ENCODE results near the gene LGI4.
"Not testable (repeated sequence)": the region's sequence is repeated elsewhere in the genome, so short reads cannot be mapped to it uniquely, and the experiment has no call there.

Gene LGI4

DNA sequence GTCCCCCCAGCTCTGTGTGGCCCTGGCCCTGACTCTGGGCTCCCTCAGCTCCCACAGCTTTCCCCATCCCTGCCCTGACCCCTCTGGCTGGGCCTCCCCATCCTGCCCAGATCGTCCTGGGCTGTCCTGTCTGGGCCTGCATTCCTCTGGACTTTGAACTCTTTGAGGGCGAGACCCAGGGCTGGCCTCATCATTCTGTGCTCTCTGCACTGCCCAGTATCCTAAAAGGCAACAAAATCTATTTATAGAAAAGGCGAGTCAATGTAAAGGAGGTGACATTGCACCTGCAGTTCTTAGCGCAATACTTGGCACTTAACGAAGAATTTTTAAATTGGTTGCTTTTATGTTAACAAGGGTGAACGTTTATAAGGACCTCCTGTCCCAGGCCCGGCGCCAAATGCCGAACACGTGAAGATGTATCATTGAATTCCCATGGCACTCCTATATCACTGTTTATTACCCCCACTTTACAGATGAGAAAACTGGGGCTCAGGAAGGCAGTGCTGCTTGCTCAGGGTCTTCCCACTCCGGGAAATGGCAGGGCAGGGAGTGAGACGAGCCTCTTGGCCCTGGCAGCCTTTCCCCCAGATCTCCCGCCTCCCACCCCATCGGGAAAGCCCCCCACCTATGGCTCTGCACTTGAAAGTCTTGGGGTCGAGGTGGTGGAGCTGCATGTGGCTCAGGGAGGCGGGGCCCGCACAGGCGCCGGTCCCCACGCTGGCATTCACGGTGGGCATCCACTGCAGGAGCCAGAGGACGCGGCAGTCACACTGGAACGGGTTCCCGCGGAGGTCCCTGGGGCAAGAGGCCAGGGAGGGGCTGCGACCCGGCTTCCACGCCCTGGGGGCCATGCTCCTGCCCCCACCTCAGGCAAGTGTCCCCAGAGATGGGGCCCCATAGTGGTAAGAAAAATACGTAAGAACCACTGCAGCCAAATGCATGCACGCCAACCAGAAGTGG is 3.8 kb downstream of the LGI4 start:
- Histone ChIP-seq H3K9ac (ENCODE audit: low read length) (no peak overlapping the region), H3K4me1 (ENCODE audit: control insufficient read depth, low read depth, low read length) (no peaks in the 10 kb centered on the region), H3K4me2 (ENCODE audit: low read length) (no peak overlapping the region), H2AK5ac (ENCODE audit: low read length) (no peak overlapping the region), H3K56ac (ENCODE audit: low read length) (no peak overlapping the region), H3K36me3 (ENCODE audit: control insufficient read depth, insufficient read depth, low read length) (no peaks in the 10 kb centered on the region), H3K23ac (ENCODE audit: low read length) (no peak overlapping the region), H2BK5ac (ENCODE audit: low read length) (no peak overlapping the region), H4K5ac (ENCODE audit: low read length) (no peak overlapping the region), H3K27ac (ENCODE audit: low read depth, low read length) (no peak overlapping the region), H3K4me3 (ENCODE audit: low read length) (no peak overlapping the region), H2BK15ac (replicated peaks; ENCODE audit: low read depth) (no peak overlapping the region), H2BK120ac (ENCODE audit: low read depth, low read length) (no peak overlapping the region), H4K8ac (ENCODE audit: low read depth, low read length) (no peak overlapping the region), H3K4ac (ENCODE audit: low read depth, low read length) (no peak overlapping the region), H3K79me2 (ENCODE audit: control insufficient read depth, insufficient read depth, low read length) (no peaks in the 10 kb centered on the region), H3K79me1 (ENCODE audit: low read length) (no peaks in the 10 kb centered on the region), H3K18ac (ENCODE audit: low read length) (no peak overlapping the region), H3K27me3 (ENCODE audit: insufficient read depth, low read length, poor library complexity) (no peaks in the 10 kb centered on the region)
- DNase-seq: no peak
- no CpG with 5 or more reads among the region's 31 CpGs for WGBS (ENCODE audit: extremely low coverage, insufficient coverage, low lambda C conversion rate)

GRCh38 chr19:35129724-35130274 is 5.1 kb downstream of the LGI4 start:
- not testable (repeated sequence) for H3K79me1 ChIP-seq (ENCODE audit: low read length); H3K27me3 ChIP-seq (ENCODE audit: insufficient read depth, low read length, poor library complexity); H4K5ac ChIP-seq (ENCODE audit: low read length); H2BK5ac ChIP-seq (ENCODE audit: low read length); H3K4me1 ChIP-seq (ENCODE audit: control insufficient read depth, low read depth, low read length); H3K36me3 ChIP-seq (ENCODE audit: control insufficient read depth, insufficient read depth, low read length); H3K4me2 ChIP-seq (ENCODE audit: low read length); H3K79me2 ChIP-seq (ENCODE audit: control insufficient read depth, insufficient read depth, low read length); H3K23ac ChIP-seq (ENCODE audit: low read length); H4K8ac ChIP-seq (ENCODE audit: low read depth, low read length); H3K4ac ChIP-seq (ENCODE audit: low read depth, low read length); DNase-seq; H3K27ac ChIP-seq (ENCODE audit: low read depth, low read length); H3K9ac ChIP-seq (ENCODE audit: low read length); H2BK15ac ChIP-seq (replicated peaks; ENCODE audit: low read depth); H3K4me3 ChIP-seq (ENCODE audit: low read length); H2BK120ac ChIP-seq (ENCODE audit: low read depth, low read length); H2AK5ac ChIP-seq (ENCODE audit: low read length); H3K56ac ChIP-seq (ENCODE audit: low read length); H3K18ac ChIP-seq (ENCODE audit: low read length)
- WGBS (ENCODE audit: extremely low coverage, insufficient coverage, low lambda C conversion rate): no CpG with 5 or more reads among the region's 14 CpGs

DNA sequence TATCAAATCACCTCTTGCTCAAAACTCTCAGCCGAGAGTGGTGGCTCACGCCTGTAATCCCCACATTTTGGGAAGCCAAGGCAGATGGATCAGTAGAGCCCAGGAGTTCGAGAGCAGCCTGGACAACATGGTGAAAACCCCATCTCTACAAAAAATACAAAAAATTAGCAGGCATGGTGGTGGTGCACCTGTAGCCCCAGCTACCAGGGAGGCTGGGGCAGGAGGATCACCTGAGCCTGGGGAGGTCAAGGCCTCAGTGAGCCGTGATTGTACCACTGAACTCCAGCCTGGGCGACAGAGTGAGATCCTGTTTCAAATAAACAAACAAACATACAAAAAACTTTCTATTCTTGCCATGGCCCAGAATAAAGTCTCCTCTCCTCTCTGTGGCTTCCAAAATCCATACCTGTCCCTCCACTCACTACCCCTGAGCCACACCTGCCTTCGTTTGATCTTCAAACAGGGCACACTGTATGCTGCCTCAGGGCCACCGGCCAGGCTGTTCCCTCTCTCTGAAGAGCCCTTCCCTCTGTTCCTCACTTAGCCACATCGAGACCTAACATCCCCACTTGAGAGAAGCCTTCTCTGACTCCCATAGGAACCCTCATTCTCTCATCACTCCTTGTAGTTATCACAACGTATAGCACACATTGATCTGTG is 6.3 kb downstream of the LGI4 start:
- H3K4me2 ChIP-seq (ENCODE audit: low read length): no peak overlapping the region
- H3K23ac ChIP-seq (ENCODE audit: low read length): no peak overlapping the region
- H3K56ac ChIP-seq (ENCODE audit: low read length): no peak overlapping the region
- no peaks in the 10 kb centered on the region for H3K27me3 ChIP-seq (ENCODE audit: insufficient read depth, low read length, poor library complexity)
- no peak overlapping the region for H3K4ac ChIP-seq (ENCODE audit: low read depth, low read length)
- no peak overlapping the region for H3K4me3 ChIP-seq (ENCODE audit: low read length)
- H3K79me1 ChIP-seq (ENCODE audit: low read length): no peaks in the 10 kb centered on the region
- H3K36me3 ChIP-seq (ENCODE audit: control insufficient read depth, insufficient read depth, low read length): no peaks in the 10 kb centered on the region
- DNase-seq: no peak
- no CpG with 5 or more reads among the region's 9 CpGs for WGBS (ENCODE audit: extremely low coverage, insufficient coverage, low lambda C conversion rate)
- no peak overlapping the region for H2AK5ac ChIP-seq (ENCODE audit: low read length)
- no peak overlapping the region for H2BK5ac ChIP-seq (ENCODE audit: low read length)
- no peak overlapping the region for H2BK120ac ChIP-seq (ENCODE audit: low read depth, low read length)
- H3K9ac ChIP-seq (ENCODE audit: low read length): no peak overlapping the region
- no peaks in the 10 kb centered on the region for H3K4me1 ChIP-seq (ENCODE audit: control insufficient read depth, low read depth, low read length)
- no peak overlapping the region for H3K18ac ChIP-seq (ENCODE audit: low read length)
- no peak overlapping the region for H3K27ac ChIP-seq (ENCODE audit: low read depth, low read length)
- no peaks in the 10 kb centered on the region for H3K79me2 ChIP-seq (ENCODE audit: control insufficient read depth, insufficient read depth, low read length)
- H4K5ac ChIP-seq (ENCODE audit: low read length): no peak overlapping the region
- no peak overlapping the region for H2BK15ac ChIP-seq (replicated peaks; ENCODE audit: low read depth)
- H4K8ac ChIP-seq (ENCODE audit: low read depth, low read length): no peak overlapping the region

- Histone ChIP-seq H3K4me2 (ENCODE audit: low read length) (no peak overlapping the region), H3K4me1 (ENCODE audit: control insufficient read depth, low read depth, low read length) (peaks cover 2% of the 10 kb centered on the region), H2BK15ac (replicated peaks; ENCODE audit: low read depth) (no peak overlapping the region), H3K36me3 (ENCODE audit: control insufficient read depth, insufficient read depth, low read length) (no peaks in the 10 kb centered on the region), H2BK5ac (ENCODE audit: low read length) (no peak overlapping the region), H3K9ac (ENCODE audit: low read length) (no peak overlapping the region), H3K23ac (ENCODE audit: low read length) (no peak overlapping the region), H3K56ac (ENCODE audit: low read length) (no peak overlapping the region), H3K4me3 (ENCODE audit: low read length) (no peak overlapping the region), H3K18ac (ENCODE audit: low read length) (no peak overlapping the region), H3K27me3 (ENCODE audit: insufficient read depth, low read length, poor library complexity) (no peaks in the 10 kb centered on the region), H3K4ac (ENCODE audit: low read depth, low read length) (no peak overlapping the region), H4K8ac (ENCODE audit: low read depth, low read length) (no peak overlapping the region), H4K5ac (ENCODE audit: low read length) (no peak overlapping the region), H2BK120ac (ENCODE audit: low read depth, low read length) (no peak overlapping the region), H3K27ac (ENCODE audit: low read depth, low read length) (no peak overlapping the region), H3K79me2 (ENCODE audit: control insufficient read depth, insufficient read depth, low read length) (no peaks in the 10 kb centered on the region), H2AK5ac (ENCODE audit: low read length) (no peak overlapping the region), H3K79me1 (ENCODE audit: low read length) (no peaks in the 10 kb centered on the region)
- no CpG with 5 or more reads among the region's 7 CpGs for WGBS (ENCODE audit: extremely low coverage, insufficient coverage, low lambda C conversion rate)
- DNase-seq: no peak
These were observed 7.0 kb downstream of the LGI4 start for GRCh38 chr19:35127871-35128270.

DNA sequence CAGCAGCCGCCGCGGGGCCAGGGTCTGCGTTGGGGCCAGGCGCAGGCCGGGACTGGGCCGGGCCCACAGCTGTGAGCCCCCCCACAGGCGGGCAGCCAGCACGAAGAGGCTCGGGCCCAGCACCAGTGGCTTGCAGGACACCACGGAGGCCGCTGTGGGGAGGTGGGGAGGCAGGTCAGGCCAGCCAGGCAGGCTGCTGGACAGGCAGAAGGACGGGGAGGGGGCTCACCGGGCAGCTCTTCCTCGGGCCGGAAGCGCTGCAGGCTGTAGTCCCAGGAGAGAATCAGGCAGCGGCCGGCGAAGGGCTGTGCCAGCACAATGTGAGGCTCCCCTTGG is 8.3 kb downstream of the LGI4 start:
- Histone ChIP-seq H3K27ac (ENCODE audit: low read depth, low read length) (no peak overlapping the region), H2BK15ac (replicated peaks; ENCODE audit: low read depth) (no peak overlapping the region), H3K9ac (ENCODE audit: low read length) (no peak overlapping the region), H3K4me2 (ENCODE audit: low read length) (no peak overlapping the region), H3K36me3 (ENCODE audit: control insufficient read depth, insufficient read depth, low read length) (no peaks in the 10 kb centered on the region), H3K23ac (ENCODE audit: low read length) (no peak overlapping the region), H3K4me3 (ENCODE audit: low read length) (no peak overlapping the region), H3K4ac (ENCODE audit: low read depth, low read length) (no peak overlapping the region), H2AK5ac (ENCODE audit: low read length) (no peak overlapping the region), H4K8ac (ENCODE audit: low read depth, low read length) (no peak overlapping the region), H3K56ac (ENCODE audit: low read length) (no peak overlapping the region), H3K4me1 (ENCODE audit: control insufficient read depth, low read depth, low read length) (peaks cover 3% of the 10 kb centered on the region), H3K18ac (ENCODE audit: low read length) (no peak overlapping the region), H3K79me2 (ENCODE audit: control insufficient read depth, insufficient read depth, low read length) (no peaks in the 10 kb centered on the region), H2BK120ac (ENCODE audit: low read depth, low read length) (no peak overlapping the region), H3K79me1 (ENCODE audit: low read length) (no peaks in the 10 kb centered on the region), H4K5ac (ENCODE audit: low read length) (no peak overlapping the region), H2BK5ac (ENCODE audit: low read length) (no peak overlapping the region), H3K27me3 (ENCODE audit: insufficient read depth, low read length, poor library complexity) (no peaks in the 10 kb centered on the region)
- no CpG with 5 or more reads among the region's 20 CpGs for WGBS (ENCODE audit: extremely low coverage, insufficient coverage, low lambda C conversion rate)
- DNase-seq: no peak

Measured in mesendoderm (in vitro differentiated cells).